A673 (cell line): ENCODE measurements around the gene AMPD2. TPM values are rescaled to one million over a fixed set of nuclear protein-coding genes. Genes with fewer than 3 reads are reported as not detected.
"Not testable (repeated sequence)": the region's sequence is repeated elsewhere in the genome, so short reads cannot be mapped to it uniquely, and the experiment has no call there.

Source experiments
- BruUV-seq: library from RNA; stranded (reverse); fragments of 400-500 nt; replicated peaks from 2 replicates; lab custom pipeline; 2021; lab: Mats Ljungman, UMichigan
- CTCF ChIA-PET: fragments of 300-600 bp; sonication (Branson Sonifier 250); formaldehyde crosslinking; loops from one replicate; lab custom pipeline; 2022; ENCODE audit warnings: antibody characterized with exemption; lab: Charles Lee
- POLR2A ChIA-PET: fragments of 300-600 bp; sonication (Branson Sonifier 250); formaldehyde crosslinking; loops from one replicate; lab custom pipeline; 2022; ENCODE audit warnings: antibody characterized with exemption; ENCODE audit not compliant: low non-redundant PET; lab: Charles Lee
- DNase-seq: peaks from one replicate; pipeline ENCODE4 v3.0.0-alpha.2; 2015; ENCODE audit warnings: low spot score
- H3K27ac ChIP-seq: fragments of 200-600 bp; sonication (generic); 2 replicates; pipeline ENCODE4 v1.5.1; 2016; ENCODE audit warnings: mixed run types, low read depth, mild to moderate bottlenecking, mixed read lengths, antibody characterized with exemption, low read length; ENCODE audit not compliant: poor library complexity, severe bottlenecking
- H3K27me3 ChIP-seq: fragments of 200-600 bp; sonication (generic); replicated peaks from 2 replicates; pipeline ENCODE4 v1.6.1; 2017; ENCODE audit warnings: mixed run types, low read depth, mild to moderate bottlenecking, mixed read lengths, antibody characterized with exemption, low read length; ENCODE audit not compliant: insufficient read depth, poor library complexity
- H3K36me3 ChIP-seq: fragments of 200-600 bp; sonication (generic); 2 replicates; pipeline ENCODE4 v1.6.1; 2016; ENCODE audit warnings: mixed run types, mild to moderate bottlenecking, mixed read lengths, antibody characterized with exemption, low read length; ENCODE audit not compliant: insufficient read depth, poor library complexity, severe bottlenecking
- H3K4me1 ChIP-seq: fragments of 200-600 bp; sonication (generic); 2 replicates; pipeline ENCODE4 v1.6.1; 2017; ENCODE audit warnings: mixed run types, mild to moderate bottlenecking, mixed read lengths, antibody characterized with exemption, low read length; ENCODE audit not compliant: insufficient read depth, poor library complexity, severe bottlenecking
- H3K4me3 ChIP-seq: fragments of 200-600 bp; sonication (generic); 2 replicates; pipeline ENCODE4 v1.5.1; 2016; ENCODE audit warnings: low read depth, mixed run types, mild to moderate bottlenecking, mixed read lengths, low read length; ENCODE audit not compliant: poor library complexity, severe bottlenecking
- H3K9me3 ChIP-seq: fragments of 200-600 bp; sonication (generic); 2 replicates; pipeline ENCODE4 v1.6.1; 2016; ENCODE audit warnings: mixed run types, low read depth, mild to moderate bottlenecking, mixed read lengths, antibody characterized with exemption, low read length; ENCODE audit not compliant: poor library complexity, severe bottlenecking
- CTCF ChIP-seq: fragments of 300-800, 200-600 bp; sonication (generic); conservative IDR thresholded peaks from 2 replicates; pipeline ENCODE4 v1.5.1; 2017; ENCODE audit warnings: low read depth, mild to moderate bottlenecking, antibody characterized with exemption, low read length, moderate library complexity, mixed read lengths
- EZH2 ChIP-seq: fragments of 200-600 bp; sonication (generic); IDR thresholded peaks from 2 replicates; pipeline ENCODE4 v1.6.1; 2017; ENCODE audit warnings: borderline replicate concordance, low read depth, mild to moderate bottlenecking, mixed read lengths, antibody characterized with exemption, low read length; ENCODE audit not compliant: poor library complexity, severe bottlenecking
- intact Hi-C: fragments of 100-400 bp; cut with micrococcal nuclease; formaldehyde crosslinking; loops from one replicate; pipeline ENCODE4 v1.10.0; 2022; ENCODE audit not compliant: unreplicated experiment
- total RNA-seq: library from RNA; stranded (reverse); gene quantifications from 2 replicates; pipeline ENCODE4 v1.2.3, GENCODE V29; 2021

Gene AMPD2
- total RNA-seq, 1 experiment from 2014 or later, result 132 TPM

GRCh38 chr1:109677459-109677858 lies 57.8 kb downstream of the AMPD2 start:
- CTCF ChIA-PET, result no interaction called here
- no TSS peak for BruUV-seq
- Histone ChIP-seq H3K4me3 (no peak overlapping the region), H3K4me1 (no peaks in the 10 kb centered on the region), H3K36me3 (no peaks in the 10 kb centered on the region), H3K27ac (no peak overlapping the region), H3K9me3 (no peaks in the 10 kb centered on the region), H3K27me3 (no peaks in the 10 kb centered on the region)
- intact Hi-C loops, result no loop called here
- POLR2A ChIA-PET, result no interaction called here
- TF ChIP-seq EZH2 (no peak), CTCF (no peak)
- no peak for DNase-seq

GRCh38 chr1:109678637-109679036 lies 59.0 kb downstream of the AMPD2 start:
- DNase-seq, BruUV-seq, H3K4me1 ChIP-seq, H3K27me3 ChIP-seq, intact Hi-C loops, CTCF ChIA-PET, H3K9me3 ChIP-seq, H3K36me3 ChIP-seq, H3K4me3 ChIP-seq, POLR2A ChIA-PET, H3K27ac ChIP-seq: not testable (repeated sequence)

Other genes with a start within 250 kb of the AMPD2 start
- 52.4 and 56.5 TPM in 2 replicates for gene SORT1, start 221.9 kb upstream of the AMPD2 start, total RNA-seq
- 189 and 201 TPM in 2 replicates for gene PSMA5, start 193.4 kb upstream of the AMPD2 start, total RNA-seq
- gene SYPL2, start 153.3 kb upstream of the AMPD2 start, total RNA-seq, result 0.09 and 0.13 TPM in 2 replicates
- gene ATXN7L2, start 135.9 kb upstream of the AMPD2 start, total RNA-seq, result 11.0 and 16.3 TPM in 2 replicates
- gene CYB561D1, start 125.7 kb upstream of the AMPD2 start, total RNA-seq, result 5.7 and 7.3 TPM in 2 replicates
- gene AMIGO1, start 110.1 kb upstream of the AMPD2 start, total RNA-seq, result 1.8 and 2.3 TPM in 2 replicates
- gene GPR61, start 80.0 kb upstream of the AMPD2 start, total RNA-seq, result not detected in 2 replicates
- 11.1 and 12.8 TPM in 2 replicates for gene GNAI3, start 71.2 kb upstream of the AMPD2 start, total RNA-seq
- not detected in 2 replicates for gene GNAT2, start 221 bp upstream of the AMPD2 start, total RNA-seq
- gene GSTM4, start 36.3 kb downstream of the AMPD2 start, total RNA-seq, result 173 and 188 TPM in 2 replicates
- gene GSTM2, start 48.2 kb downstream of the AMPD2 start, total RNA-seq, result 47.3 and 62.2 TPM in 2 replicates
- 166 TPM in 2 replicates for gene GSTM1, start 68.0 kb downstream of the AMPD2 start, total RNA-seq
- gene GSTM5, start 92.4 kb downstream of the AMPD2 start, total RNA-seq, result 0.13 and 0.43 TPM in 2 replicates
- gene GSTM3, start 121.2 kb downstream of the AMPD2 start, total RNA-seq, result 72.2 and 73.4 TPM in 2 replicates
- gene EPS8L3, start 144.1 kb downstream of the AMPD2 start, total RNA-seq, result not detected in 2 replicates